Bronchial epithelial cell (primary cell): ENCODE results near the gene QSOX2. TPM values are rescaled to one million over a fixed set of nuclear protein-coding genes. Genes with fewer than 3 reads are reported as not detected.

Experiments
- DNase-seq: peaks from one replicate; pipeline ENCODE4 v3.0.0-alpha.2; 2010; ENCODE audit warnings: low read depth
- FAIRE-seq: peaks from 2 replicates; lab custom pipeline; 2011; peaks lifted over from hg19 to GRCh38; lab: Jason Lieb, UNC
- H3K27me3 ChIP-seq: 2 replicates; pipeline ENCODE4 v1.5.1; 2011; ENCODE audit warnings: low read length; ENCODE audit not compliant: control insufficient read depth, insufficient read depth
- H3K36me3 ChIP-seq: 2 replicates; pipeline ENCODE4 v1.5.1; 2011; ENCODE audit warnings: low read length; ENCODE audit not compliant: control insufficient read depth, insufficient read depth
- H3K4me3 ChIP-seq: 2 replicates; pipeline ENCODE4 v1.5.1; 2011; ENCODE audit warnings: mild to moderate bottlenecking, low read depth, low read length, control low read depth
- total RNA-seq: library from RNA; depleted of rRNA; stranded (reverse); fragments of >200 nt; gene quantifications from 2 replicates; pipeline ENCODE4 v1.2.1, GENCODE V29; 2014
- TF ChIP-seq, protein P1 (sequence below): IDR thresholded peaks from 2 replicates; pipeline ENCODE4 v1.5.1; 2011; ENCODE audit warnings: mild to moderate bottlenecking, moderate library complexity, low read length, control low read depth, inconsistent platforms; ENCODE audit not compliant: insufficient read depth, severe bottlenecking

The QSOX2 gene
- total RNA-seq, 1 donor from 2014 or later, result 12.1 TPM

- TF ChIP-seq, protein P1, sequence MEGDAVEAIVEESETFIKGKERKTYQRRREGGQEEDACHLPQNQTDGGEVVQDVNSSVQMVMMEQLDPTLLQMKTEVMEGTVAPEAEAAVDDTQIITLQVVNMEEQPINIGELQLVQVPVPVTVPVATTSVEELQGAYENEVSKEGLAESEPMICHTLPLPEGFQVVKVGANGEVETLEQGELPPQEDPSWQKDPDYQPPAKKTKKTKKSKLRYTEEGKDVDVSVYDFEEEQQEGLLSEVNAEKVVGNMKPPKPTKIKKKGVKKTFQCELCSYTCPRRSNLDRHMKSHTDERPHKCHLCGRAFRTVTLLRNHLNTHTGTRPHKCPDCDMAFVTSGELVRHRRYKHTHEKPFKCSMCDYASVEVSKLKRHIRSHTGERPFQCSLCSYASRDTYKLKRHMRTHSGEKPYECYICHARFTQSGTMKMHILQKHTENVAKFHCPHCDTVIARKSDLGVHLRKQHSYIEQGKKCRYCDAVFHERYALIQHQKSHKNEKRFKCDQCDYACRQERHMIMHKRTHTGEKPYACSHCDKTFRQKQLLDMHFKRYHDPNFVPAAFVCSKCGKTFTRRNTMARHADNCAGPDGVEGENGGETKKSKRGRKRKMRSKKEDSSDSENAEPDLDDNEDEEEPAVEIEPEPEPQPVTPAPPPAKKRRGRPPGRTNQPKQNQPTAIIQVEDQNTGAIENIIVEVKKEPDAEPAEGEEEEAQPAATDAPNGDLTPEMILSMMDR, result no peak
- Histone ChIP-seq H3K27me3 (peaks cover 32% of the 10 kb centered on the region), H3K36me3 (peaks cover 3% of the 10 kb centered on the region), H3K4me3 (no peak overlapping the region)
- no peak for DNase-seq
- no peak for FAIRE-seq
Measured at GRCh38 chr9:136205707-136205992, 40.0 kb downstream of the QSOX2 start.

GRCh38 chr9:136204838-136205706 lies 40.5 kb downstream of the QSOX2 start, which contains the start of gene LHX3:
Gene LHX3, minus strand, starts transcription at chr9:136205128. Its CDS starts 116 bp downstream, at chr9:136205012.
- H3K36me3 ChIP-seq, result peaks cover 1% of the 10 kb centered on the region
- DNase-seq, result no peak
- TF ChIP-seq, protein P1, result no peak
- no peak for FAIRE-seq
- no peak within 1 kb of the TSS for H3K4me3 ChIP-seq
- peaks cover 38% of the 10 kb centered on the region for H3K27me3 ChIP-seq

GRCh38 chr9:136204145-136204805 lies 41.3 kb downstream of the QSOX2 start:
- TF ChIP-seq, protein P1, result no peak
- no peak overlapping the region for H3K4me3 ChIP-seq
- DNase-seq (no peak), FAIRE-seq (no peak)
- H3K36me3 ChIP-seq, result peaks cover 1% of the 10 kb centered on the region
- peaks cover 46% of the 10 kb centered on the region for H3K27me3 ChIP-seq

DNA sequence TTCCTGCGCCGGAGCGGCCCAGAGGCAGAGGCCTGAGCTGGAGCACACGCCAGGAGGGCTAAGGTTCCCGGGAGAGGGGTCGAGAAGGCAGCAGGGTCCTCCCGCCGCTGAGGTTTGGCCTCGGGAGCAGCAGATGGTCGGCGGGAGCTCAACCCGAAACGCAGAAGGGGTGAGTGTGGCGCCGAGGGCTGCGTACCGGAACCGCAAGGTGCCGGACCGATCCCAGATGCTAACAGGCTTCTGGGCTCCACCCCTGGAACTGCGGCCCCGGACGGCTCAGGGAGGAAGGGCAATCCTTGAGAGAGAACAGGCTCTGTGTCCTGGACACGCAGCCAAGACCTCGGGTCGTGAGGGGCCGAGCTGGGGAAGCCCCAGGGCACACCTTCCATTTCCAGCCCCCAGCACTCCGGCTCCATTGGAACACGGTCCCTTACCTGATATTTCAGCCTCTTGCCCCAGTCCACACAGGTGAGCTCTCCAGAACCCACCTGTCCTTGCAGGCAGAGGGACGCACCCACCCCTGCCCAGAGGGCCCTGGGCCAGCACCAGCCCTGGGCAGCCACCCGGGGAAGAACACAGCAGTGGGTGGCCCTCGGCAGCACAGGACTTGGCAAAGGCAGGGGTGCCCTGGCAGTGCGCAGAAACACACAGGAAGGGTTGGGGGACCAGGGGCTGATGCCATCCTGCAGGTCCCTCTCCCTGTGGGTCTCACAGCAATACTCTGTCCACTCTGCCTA lies 42.0 kb downstream of the QSOX2 start:
- no peak for DNase-seq
- TF ChIP-seq, protein P1, result no peak
- no peak for FAIRE-seq
- Histone ChIP-seq H3K36me3 (no peaks in the 10 kb centered on the region), H3K4me3 (no peak overlapping the region), H3K27me3 (peaks cover 47% of the 10 kb centered on the region)

- DNase-seq, result no peak
- TF ChIP-seq, protein P1, result no peak
- Histone ChIP-seq H3K4me3 (no peak overlapping the region), H3K36me3 (no peaks in the 10 kb centered on the region), H3K27me3 (peaks cover 54% of the 10 kb centered on the region)
- FAIRE-seq, result no peak
Measured at GRCh38 chr9:136202454-136203407, 42.9 kb downstream of the QSOX2 start.
